Cortex of kidney (tissue), 1 donor: ENCODE data around the gene DSTN.

Source experiments
- DNase-seq: peaks from one replicate; lab custom pipeline; 2025; lab: John Stamatoyannopoulos, UW

DSTN gene

GRCh38 chr20:17624070-17624469, 54.2 kb downstream of the DSTN start:
- no peak for DNase-seq

- no peak for DNase-seq
These were observed 54.8 kb downstream of the DSTN start for GRCh38 chr20:17624551-17625245.

- DNase-seq: no peak
These were observed 55.6 kb downstream of the DSTN start for GRCh38 chr20:17625246-17626051.

- DNase-seq: no peak
These were observed 56.5 kb downstream of the DSTN start for GRCh38 chr20:17626217-17627007.

GRCh38 chr20:17627101-17627955, 57.5 kb downstream of the DSTN start:
- no peak for DNase-seq

- DNase-seq: no peak
These were observed 58.4 kb downstream of the DSTN start for GRCh38 chr20:17628101-17628841.

GRCh38 chr20:17629025-17629424, 59.1 kb downstream of the DSTN start:
- DNase-seq: no peak

GRCh38 chr20:17629678-17630089, 59.8 kb downstream of the DSTN start:
- no peak for DNase-seq

GRCh38 chr20:17630151-17630805, 60.4 kb downstream of the DSTN start:
- no peak for DNase-seq

- DNase-seq: no peak
These were observed 60.9 kb downstream of the DSTN start for GRCh38 chr20:17630806-17631195.

GRCh38 chr20:17631576-17632319, 61.9 kb downstream of the DSTN start:
- no peak for DNase-seq

- DNase-seq: no peak
These were observed 63.5 kb downstream of the DSTN start for GRCh38 chr20:17633221-17633849.

GRCh38 chr20:17633850-17634500, 64.1 kb downstream of the DSTN start:
- DNase-seq: no peak

GRCh38 chr20:17634661-17635331, 64.9 kb downstream of the DSTN start:
- no peak for DNase-seq

GRCh38 chr20:17635332-17636244, 65.7 kb downstream of the DSTN start:
- DNase-seq: no peak

- no peak for DNase-seq
These were observed 66.9 kb downstream of the DSTN start for GRCh38 chr20:17636523-17637412.
